ENCODE data around the gene P3R3URF. TPM values are rescaled to one million over a fixed set of nuclear protein-coding genes. Genes with fewer than 3 reads are reported as not detected.

P3R3URF gene
- total RNA-seq, 3 donors from 2014 or later = not detected

- Histone ChIP-seq H3K27me3 (no peaks in the 10 kb centered on the region), H3K27ac (no peak overlapping the region)
- intact Hi-C loops (cut with DNase I; ENCODE audit: low total_unique reads) = no loop called here
Observed at GRCh38 chr1:46210561-46210960, 34.3 kb upstream of the P3R3URF start.

GRCh38 chr1:46206399-46206798 is 30.1 kb upstream of the P3R3URF start:
- no peaks in the 10 kb centered on the region for H3K9me3 ChIP-seq
- no peak for DNase-seq (ENCODE audit: low spot score in 2 of 2)
- H3K4me3 ChIP-seq = no peak overlapping the region
- intact Hi-C loops (cut with DNase I; ENCODE audit: low total_unique reads) = no loop called here
- no peak overlapping the region for H3K27ac ChIP-seq
- H3K27me3 ChIP-seq = no peaks in the 10 kb centered on the region
- H3K36me3 ChIP-seq = no peaks in the 10 kb centered on the region
- peaks cover 0 to 5% of the 10 kb centered on the region in 2 donors for H3K4me1 ChIP-seq
- TF ChIP-seq POLR2A (IDR thresholded peaks at IDR 0.05) (no peak), POLR2AphosphoS5 (IDR thresholded peaks at IDR 0.05) (no peak)

More at GRCh38 chr1:46210561-46210960, 34.3 kb upstream of the P3R3URF start:
- H3K36me3 ChIP-seq = no peaks in the 10 kb centered on the region
- TF ChIP-seq POLR2AphosphoS5 (IDR thresholded peaks at IDR 0.05) = no peak
- TF ChIP-seq, protein P1, sequence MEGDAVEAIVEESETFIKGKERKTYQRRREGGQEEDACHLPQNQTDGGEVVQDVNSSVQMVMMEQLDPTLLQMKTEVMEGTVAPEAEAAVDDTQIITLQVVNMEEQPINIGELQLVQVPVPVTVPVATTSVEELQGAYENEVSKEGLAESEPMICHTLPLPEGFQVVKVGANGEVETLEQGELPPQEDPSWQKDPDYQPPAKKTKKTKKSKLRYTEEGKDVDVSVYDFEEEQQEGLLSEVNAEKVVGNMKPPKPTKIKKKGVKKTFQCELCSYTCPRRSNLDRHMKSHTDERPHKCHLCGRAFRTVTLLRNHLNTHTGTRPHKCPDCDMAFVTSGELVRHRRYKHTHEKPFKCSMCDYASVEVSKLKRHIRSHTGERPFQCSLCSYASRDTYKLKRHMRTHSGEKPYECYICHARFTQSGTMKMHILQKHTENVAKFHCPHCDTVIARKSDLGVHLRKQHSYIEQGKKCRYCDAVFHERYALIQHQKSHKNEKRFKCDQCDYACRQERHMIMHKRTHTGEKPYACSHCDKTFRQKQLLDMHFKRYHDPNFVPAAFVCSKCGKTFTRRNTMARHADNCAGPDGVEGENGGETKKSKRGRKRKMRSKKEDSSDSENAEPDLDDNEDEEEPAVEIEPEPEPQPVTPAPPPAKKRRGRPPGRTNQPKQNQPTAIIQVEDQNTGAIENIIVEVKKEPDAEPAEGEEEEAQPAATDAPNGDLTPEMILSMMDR (IDR thresholded peaks at IDR 0.05) = no peak
- no peaks in the 10 kb centered on the region for H3K4me1 ChIP-seq
- DNase-seq (ENCODE audit: low spot score in 2 of 2) = no peak
- H3K4me3 ChIP-seq = no peak overlapping the region
- H3K9me3 ChIP-seq = no peaks in the 10 kb centered on the region

GRCh38 chr1:46205791-46206190 is 29.5 kb upstream of the P3R3URF start:
- Histone ChIP-seq H3K36me3 (no peaks in the 10 kb centered on the region), H3K4me3 (no peak overlapping the region), H3K9me3 (no peaks in the 10 kb centered on the region), H3K27ac (peak overlapping the region in 1 of 2 donors; percentile 5), H3K4me1 (peaks cover 0 to 5% of the 10 kb centered on the region in 2 donors), H3K27me3 (no peaks in the 10 kb centered on the region)
- no peak for DNase-seq (ENCODE audit: low spot score in 2 of 2)
- no peak for TF ChIP-seq POLR2A (IDR thresholded peaks at IDR 0.05)
- intact Hi-C loops (cut with DNase I; ENCODE audit: low total_unique reads) = no loop called here

DNA sequence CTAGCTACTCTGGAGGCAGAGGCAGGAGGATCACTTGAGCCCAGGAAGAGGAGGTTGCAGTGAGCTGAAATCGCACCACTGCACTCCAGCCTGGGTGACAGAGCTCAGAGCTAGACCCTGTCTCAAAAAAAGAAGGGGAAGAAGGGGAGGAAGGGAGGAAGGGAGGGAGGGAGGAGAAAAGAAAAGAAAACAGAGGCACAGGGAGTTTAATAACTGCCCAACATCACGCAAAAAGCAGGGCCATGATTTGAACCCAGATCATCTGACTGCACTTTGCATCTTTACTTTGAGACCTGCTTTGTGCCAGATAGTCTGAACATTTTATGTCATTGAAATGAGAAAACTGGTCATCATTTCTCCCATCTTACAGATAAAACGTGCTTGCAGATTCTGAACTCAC is 28.9 kb upstream of the P3R3URF start:
- intact Hi-C loops (cut with DNase I; ENCODE audit: low total_unique reads) = no loop called here
- Histone ChIP-seq H3K9me3 (no peaks in the 10 kb centered on the region), H3K4me3 (peak overlapping the region in 1 of 3 donors; percentile 95), H3K27ac (peak overlapping the region; percentile 81 to 87), H3K36me3 (no peaks in the 10 kb centered on the region), H3K27me3 (no peaks in the 10 kb centered on the region), H3K4me1 (peaks cover 0 to 5% of the 10 kb centered on the region in 2 donors)
- no peak for DNase-seq (ENCODE audit: low spot score in 2 of 2)
- TF ChIP-seq POLR2AphosphoS5 (IDR thresholded peaks at IDR 0.05) (no peak), POLR2A (IDR thresholded peaks at IDR 0.05) (no peak)

- H3K36me3 ChIP-seq = no peaks in the 10 kb centered on the region
- peak overlapping the region; percentile 81 to 87 for H3K27ac ChIP-seq
- intact Hi-C loops (cut with DNase I; ENCODE audit: low total_unique reads) = loop anchor here (5.0 kb wide), 1 partner anchor 512 kb away; no protein-coding TSS in a partner anchor
- no peaks in the 10 kb centered on the region for H3K9me3 ChIP-seq
- H3K4me1 ChIP-seq = peaks cover 0 to 5% of the 10 kb centered on the region in 2 donors
- TF ChIP-seq POLR2A (IDR thresholded peaks at IDR 0.05) (no peak), POLR2AphosphoS5 (IDR thresholded peaks at IDR 0.05) (no peak)
- TF ChIP-seq, protein P1 (IDR thresholded peaks at IDR 0.05) = no peak
- no peak for DNase-seq (ENCODE audit: low spot score in 2 of 2)
- H3K4me3 ChIP-seq = peak overlapping the region; percentile 74 to 95 (median 78)
- H3K27me3 ChIP-seq = no peaks in the 10 kb centered on the region
Observed at GRCh38 chr1:46204406-46204742, 28.1 kb upstream of the P3R3URF start.

GRCh38 chr1:46203738-46204405 is 27.6 kb upstream of the P3R3URF start:
- H3K27ac ChIP-seq = peak overlapping the region; percentile 81 to 87
- H3K9me3 ChIP-seq = no peaks in the 10 kb centered on the region
- H3K4me1 ChIP-seq = peaks cover 0 to 5% of the 10 kb centered on the region in 2 donors
- H3K36me3 ChIP-seq = no peaks in the 10 kb centered on the region
- no peak for DNase-seq (ENCODE audit: low spot score in 2 of 2)
- intact Hi-C loops (cut with DNase I; ENCODE audit: low total_unique reads) = loop anchor here (5.0 kb wide), 1 partner anchor 512 kb away; no protein-coding TSS in a partner anchor
- H3K27me3 ChIP-seq = no peaks in the 10 kb centered on the region
- peak overlapping the region; percentile 74 to 95 (median 78) for H3K4me3 ChIP-seq
- TF ChIP-seq, protein P1 (IDR thresholded peaks at IDR 0.05) = no peak
- TF ChIP-seq POLR2A (IDR thresholded peaks at IDR 0.05) (no peak), POLR2AphosphoS5 (IDR thresholded peaks at IDR 0.05) (no peak)
